Activated naive CD4-positive, alpha-beta T cell (primary cell): ENCODE data around the gene SMIM29.
"Not testable (repeated sequence)": the region's sequence is repeated elsewhere in the genome, so short reads cannot be mapped to it uniquely, and the experiment has no call there.

Experiments used
- DNase-seq, 4 experiments: peaks; one replicate each; lab custom pipeline; 2025; lab: John Stamatoyannopoulos, UW

SMIM29 gene

DNA sequence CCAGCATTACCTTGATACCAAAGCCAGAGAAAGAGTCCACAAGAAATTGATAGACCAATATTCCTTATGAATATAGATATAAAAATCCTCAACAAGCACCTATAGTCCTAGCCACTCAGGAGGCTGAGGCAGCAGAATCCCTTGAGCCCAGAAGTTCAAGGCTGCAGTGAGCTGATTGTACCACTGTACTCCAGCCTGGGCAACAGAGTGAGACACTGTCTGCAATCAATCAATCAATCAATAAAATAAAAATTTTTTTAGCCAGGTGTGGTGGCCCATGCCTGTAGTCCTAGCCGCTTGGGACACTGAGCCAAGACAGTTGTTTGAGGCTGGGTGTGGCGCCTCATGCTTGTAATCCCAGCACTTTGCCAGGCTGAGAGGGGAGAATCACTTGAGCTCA, 18.9 kb upstream of the SMIM29 start:
- DNase-seq: no peak

DNA sequence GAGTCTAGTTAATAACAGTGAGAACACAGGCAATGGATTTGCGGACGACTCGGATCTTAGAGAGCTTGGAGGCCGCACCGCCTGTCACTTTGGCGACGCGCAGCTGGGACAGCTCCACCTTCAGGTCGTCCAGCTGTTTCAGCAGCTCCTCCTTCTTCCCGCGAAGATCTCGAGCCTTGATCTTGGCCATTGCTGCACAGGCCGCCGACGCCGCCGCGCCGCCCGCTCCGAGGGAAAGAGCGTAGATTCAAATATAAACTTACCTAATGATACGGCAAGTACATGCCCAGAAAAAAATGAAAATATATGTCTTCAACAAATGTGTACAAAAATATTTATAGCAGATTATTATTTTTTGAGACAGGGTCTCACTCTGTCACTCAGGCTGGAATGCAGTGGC, 14.7 kb upstream of the SMIM29 start:
- DNase-seq: not testable (repeated sequence)

DNA sequence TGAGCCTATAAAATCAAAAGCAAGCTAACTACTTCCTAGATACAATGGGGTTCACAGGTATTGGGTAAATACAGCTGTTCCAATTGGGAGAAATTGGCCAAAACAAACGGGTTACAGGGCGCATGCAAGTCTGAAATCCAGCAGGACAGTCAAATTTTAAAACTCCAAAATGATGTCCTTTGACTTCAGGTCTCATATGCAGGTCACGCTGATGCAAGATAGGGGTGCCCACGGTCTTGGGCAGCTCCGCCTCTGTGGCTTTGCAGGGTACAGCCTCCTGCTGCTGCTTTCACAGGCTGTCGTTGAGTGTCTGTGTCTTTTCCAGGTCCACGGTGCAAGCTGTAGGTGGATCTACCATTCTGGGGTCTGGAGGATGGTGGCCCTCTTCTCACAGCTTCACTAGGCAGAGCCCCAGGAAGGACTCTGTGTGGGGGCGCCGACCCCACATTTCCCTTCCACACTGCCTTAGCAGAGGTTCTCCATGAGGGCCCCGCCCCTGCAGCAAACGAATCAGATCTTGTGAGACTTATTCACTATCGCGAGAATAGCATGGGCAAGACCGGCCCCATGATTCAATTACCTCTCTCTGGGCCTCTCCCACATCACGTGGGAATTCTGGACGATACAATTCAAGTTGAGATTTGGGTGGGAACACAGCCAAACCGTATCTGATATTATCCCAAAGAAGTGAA, 11.9 kb upstream of the SMIM29 start:
- no peak for DNase-seq

DNA sequence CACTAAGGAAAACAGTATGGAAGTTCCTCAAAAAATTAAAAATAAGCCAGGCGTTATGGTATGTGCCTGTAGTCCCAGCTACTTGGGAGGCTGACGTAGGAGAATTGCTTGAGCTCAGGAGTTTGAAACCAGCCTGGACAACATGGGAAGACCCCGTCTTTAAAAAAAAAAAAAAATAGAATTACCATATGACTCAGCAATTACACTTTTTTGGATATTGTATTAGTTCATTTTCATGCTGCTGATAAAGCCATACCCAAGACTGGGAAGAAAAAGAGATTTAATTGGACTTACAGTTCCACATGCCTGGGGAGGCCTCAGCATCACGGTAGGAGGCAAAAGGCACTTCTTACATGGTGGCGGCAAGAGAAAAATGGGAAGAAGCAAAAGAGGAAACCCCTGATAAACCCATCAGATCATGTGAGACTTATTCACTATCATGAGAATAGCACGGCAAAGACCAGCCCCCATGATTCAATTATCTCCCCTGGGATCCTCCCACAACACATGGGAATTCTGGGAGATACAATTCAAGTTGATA, 10.8 kb upstream of the SMIM29 start:
- no peak for DNase-seq

DNA sequence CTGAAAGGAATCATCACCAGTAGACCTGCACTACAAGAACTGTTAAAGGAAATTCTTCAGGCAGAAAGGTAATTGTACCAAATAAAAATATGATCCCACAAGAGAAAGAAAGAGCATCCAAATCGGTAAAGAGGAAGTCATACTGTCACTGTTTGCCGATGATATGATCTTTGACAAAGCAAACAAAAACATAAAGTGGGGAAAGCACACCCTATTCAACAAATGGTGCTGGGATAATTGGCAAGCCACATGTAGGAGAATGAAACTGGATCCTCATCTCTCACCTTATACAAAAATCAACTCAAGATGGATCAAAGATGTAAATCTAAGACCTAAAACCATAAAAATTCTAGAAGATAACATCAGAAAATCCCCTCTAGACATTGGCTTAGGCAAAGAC, 3.6 kb upstream of the SMIM29 start:
- not testable (repeated sequence) for DNase-seq

DNA sequence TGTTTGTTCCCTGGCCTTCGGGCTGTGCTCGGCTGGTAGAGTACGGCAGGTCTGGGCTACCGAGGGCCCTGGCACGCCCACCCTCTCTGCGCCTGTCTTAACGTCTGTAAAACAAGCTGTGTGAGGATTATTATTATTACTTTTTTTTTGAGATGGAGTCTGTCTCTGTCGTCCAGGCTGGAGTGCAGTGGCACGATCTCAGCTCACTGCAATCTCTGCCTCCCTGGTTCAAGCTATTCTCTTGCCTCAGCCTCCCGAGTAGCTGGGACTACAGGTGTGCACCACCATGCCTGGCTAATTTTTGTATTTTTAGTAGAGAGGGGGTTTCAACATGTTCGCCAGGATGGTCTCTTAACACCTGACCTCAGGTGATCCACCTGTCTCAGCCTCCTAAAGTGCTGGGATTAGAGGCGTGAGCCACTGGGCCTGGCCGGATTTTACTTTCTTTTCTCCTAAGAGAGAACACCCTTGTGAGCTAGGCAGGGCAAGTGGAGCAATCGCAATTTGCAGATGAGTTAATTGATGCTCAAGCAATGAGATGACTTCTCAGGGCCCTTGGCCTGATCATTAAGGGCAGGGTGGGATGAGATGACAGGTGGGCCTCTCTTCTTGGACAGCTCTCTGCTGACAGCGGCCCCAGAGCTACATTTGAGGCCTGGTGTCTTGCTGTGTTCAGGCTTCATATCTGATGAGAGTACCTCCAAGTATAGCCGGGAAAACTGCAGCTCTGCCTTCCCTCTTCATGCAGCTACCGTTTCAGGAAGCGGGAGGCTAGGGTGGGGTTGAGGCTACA, 859 bp upstream of the SMIM29 start:
- DNase-seq: no peak

DNA sequence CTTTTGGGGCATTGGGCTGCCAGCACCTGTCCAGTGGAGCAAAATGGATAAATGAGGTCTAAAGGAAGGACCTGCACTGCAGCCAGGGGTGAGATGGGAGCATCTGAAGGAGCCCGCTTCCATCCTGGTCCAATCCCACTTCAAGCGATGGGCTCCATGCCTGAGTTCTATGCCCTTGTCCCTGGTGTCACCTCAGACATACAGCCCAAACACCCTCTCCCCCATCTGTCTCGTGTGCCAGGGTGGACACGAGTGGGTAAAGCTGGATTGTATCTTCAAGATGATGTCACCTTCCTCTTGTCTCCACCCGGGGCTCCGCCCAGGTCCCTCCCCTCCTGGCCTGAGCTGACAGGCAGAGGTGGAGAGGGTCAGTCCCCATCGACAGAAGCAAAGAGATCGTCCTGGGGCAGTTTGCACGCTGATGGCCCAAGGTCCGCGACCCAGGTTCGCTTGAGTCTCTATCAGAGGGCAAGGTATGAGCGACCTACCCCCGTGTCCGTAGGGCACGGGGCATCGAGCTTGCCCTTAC, 544 bp downstream of the SMIM29 start:
- DNase-seq: peak in 1 of 4 experiments; percentile 31

DNA sequence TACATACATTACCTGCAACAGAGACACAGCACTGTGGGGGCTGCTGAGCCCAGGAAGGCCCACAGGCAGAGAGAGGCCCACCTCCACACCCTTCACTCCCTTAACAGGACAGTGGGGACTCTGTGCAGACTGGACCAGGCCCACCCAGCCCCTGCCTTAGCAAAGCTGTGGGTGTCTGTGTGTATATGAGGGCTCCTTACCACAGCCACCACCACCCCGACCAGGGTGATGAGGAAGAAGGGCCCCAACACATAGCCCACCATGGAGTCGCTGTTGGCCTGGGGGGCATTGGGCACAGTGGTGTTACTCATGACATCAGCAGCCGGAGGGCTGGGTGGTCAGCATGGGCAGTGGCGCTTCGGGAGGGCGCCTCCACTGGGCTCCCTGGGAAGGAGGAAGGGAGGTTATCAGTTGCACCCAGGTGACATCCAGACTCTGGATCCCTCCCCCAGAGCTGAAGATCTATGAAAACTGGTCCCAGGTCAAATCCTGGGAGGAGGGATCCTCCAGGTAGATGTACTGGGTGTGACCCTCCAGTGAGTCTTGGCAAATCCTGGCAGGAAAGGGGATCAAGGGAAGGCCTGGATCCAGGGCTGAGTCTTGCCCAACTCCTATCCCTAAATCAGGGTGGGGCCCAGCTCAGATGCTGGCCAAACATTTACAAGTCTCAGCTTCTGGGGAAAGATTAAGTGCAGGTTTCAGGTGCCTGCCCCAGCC, 1.2 kb downstream of the SMIM29 start:
- no peak for DNase-seq

DNA sequence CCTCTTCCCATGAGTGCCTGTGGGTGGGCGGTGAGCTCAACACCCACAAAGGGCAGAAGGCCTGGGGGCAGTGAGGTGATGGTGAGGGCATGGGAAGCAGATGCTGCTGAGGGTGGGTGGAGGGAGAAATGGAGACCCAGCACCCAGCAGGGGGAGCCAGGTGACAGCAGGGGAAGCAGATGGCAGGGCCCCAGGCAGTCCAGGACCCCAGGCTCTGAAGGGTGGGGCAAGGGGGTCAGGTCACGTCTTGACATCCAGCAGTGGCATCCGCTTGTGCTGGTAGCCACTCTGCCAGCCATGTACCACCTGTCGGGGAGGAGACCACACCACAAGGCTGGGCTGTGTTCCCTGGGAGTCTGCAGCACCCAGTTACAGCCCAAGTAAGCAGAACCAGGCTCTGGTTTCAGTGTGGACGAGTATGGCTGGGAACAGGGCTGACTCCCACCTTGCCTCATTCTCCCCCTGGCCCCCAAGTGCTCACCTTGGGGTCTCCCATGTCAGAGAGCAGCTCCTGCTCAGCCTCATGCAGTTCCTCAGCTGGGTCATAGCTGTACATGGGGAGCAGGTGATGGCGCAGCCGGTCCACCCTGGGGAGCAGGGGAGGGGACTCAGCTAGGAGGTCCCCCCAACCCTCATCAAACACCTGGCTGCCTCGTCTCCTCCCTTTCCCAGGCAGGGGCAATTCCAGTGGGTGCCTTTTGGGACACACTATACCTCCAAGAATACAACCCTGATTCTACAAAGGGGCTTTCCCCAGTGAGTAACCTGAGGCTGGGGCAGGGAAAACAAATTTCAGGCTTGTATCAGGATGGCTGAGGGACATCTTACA, 2.0 kb downstream of the SMIM29 start:
- DNase-seq: peak in 2 of 4 experiments; percentile 28 to 47

DNA sequence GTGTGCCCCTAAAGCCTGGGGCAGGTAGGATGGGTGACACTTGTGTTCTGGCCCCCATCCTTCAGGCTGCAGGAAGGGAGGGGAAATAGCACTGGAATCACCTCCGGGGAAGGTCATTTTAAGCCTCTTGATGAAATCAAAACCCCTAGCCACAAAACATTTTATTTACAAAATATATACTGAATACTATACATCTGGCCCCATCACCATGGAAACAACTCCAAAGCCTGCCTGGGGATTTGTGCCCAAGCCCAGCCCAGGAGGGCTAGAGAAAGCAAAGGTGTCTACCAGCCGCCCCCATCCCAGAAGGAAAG, 2.6 kb downstream of the SMIM29 start:
- no peak for DNase-seq

DNA sequence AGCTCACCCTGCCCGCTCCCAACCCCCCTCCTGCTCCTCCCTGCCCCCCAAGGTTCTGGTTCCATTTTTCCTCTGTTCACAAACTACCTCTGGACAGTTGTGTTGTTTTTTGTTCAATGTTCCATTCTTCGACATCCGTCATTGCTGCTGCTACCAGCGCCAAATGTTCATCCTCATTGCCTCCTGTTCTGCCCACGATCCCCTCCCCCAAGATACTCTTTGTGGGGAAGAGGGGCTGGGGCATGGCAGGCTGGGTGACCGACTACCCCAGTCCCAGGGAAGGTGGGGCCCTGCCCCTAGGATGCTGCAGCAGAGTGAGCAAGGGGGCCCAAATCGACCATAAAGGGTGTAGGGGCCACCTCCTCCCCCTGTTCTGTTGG, 3.1 kb downstream of the SMIM29 start:
- DNase-seq: not testable (repeated sequence)

DNA sequence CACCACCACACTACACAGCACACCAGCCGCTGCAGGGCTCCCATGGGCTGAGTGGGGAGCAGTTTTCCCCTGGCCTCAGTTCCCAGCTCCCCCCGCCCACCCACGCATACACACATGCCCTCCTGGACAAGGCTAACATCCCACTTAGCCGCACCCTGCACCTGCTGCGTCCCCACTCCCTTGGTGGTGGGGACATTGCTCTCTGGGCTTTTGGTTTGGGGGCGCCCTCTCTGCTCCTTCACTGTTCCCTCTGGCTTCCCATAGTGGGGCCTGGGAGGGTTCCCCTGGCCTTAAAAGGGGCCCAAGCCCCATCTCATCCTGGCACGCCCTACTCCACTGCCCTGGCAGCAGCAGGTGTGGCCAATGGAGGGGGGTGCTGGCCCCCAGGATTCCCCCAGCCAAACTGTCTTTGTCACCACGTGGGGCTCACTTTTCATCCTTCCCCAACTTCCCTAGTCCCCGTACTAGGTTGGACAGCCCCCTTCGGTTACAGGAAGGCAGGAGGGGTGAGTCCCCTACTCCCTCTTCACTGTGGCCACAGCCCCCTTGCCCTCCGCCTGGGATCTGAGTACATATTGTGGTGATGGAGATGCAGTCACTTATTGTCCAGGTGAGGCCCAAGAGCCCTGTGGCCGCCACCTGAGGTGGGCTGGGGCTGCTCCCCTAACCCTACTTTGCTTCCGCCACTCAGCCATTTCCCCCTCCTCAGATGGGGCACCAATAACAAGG, 3.6 kb downstream of the SMIM29 start:
- DNase-seq: not testable (repeated sequence)

DNA sequence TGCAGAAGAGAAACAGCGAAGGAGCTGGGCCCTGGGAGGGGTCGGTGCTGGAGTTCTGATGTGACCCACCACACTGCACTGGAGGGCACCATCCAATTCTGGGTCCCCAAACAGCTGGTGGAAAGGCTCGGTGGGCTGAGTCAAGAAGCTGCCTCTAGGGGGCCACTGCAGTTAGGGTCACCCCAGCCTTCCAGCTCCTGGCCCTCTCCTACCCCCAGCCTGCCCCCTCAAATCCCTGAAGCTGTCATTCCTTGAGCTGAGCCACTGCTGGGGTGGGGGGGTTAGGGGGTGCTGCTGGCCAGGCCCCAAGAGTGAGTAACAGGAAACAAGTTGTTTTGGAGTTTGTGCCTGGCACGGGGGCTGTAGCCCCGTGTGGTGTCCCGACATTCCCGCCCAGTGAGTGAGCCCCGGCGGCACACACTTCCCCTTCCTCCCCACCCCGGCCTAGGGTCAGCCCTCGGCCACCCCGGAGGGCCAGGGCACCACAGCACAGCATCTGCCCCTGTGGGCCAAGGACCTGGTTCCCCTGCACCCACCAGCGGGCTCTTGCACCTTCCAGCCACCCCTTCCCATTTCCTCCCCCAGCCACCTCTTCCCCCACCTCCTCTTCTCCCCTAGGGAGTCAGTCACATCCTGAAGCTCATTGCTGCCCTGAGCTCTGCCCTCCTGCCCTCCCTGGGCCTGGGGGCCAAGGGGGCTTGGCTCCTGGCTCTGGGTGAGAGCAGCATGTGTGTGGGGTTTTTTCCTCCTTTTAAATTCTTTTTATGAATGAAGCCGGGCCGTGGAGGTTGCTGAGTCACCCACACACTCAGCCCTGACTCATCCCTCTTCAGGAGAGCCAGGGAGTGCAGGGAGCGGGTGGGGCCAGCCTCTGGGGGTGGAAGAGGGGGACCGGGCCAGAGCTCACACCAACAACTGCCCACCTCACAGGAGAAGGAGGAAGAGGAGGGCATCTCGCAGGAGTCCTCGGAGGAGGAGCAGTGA, 4.6 kb downstream of the SMIM29 start:
- DNase-seq: no peak

DNA sequence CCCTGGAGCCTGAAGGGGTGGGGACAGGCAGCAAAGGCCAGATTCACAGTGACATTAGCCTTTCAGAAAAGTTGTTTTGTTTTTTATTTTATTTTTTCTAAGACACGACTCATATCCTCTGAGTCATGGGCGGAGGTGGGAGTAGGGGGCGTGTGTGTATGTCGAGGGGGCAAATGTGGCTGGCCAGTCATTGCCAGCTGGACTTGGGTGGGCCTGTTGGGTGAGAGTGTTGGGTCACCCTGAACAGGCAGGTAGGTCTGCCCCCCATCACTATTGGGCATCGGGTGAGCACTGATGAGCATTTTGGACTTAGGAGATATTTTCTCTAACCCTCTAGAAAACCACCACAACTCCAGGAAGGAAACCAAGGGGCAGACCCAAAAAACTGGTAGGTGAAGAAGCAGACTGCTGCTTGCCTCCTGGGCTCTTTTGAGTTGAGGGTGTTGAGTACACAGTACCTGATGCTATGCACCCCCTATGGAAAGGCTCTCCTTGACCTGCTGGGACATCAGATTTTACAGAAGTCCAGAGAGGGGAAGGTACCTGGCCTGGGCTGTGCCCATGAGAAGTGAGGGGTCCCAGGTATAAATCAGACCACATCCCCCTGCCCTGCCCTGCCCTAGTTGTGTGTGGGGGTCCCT, 5.6 kb downstream of the SMIM29 start:
- no peak for DNase-seq

DNA sequence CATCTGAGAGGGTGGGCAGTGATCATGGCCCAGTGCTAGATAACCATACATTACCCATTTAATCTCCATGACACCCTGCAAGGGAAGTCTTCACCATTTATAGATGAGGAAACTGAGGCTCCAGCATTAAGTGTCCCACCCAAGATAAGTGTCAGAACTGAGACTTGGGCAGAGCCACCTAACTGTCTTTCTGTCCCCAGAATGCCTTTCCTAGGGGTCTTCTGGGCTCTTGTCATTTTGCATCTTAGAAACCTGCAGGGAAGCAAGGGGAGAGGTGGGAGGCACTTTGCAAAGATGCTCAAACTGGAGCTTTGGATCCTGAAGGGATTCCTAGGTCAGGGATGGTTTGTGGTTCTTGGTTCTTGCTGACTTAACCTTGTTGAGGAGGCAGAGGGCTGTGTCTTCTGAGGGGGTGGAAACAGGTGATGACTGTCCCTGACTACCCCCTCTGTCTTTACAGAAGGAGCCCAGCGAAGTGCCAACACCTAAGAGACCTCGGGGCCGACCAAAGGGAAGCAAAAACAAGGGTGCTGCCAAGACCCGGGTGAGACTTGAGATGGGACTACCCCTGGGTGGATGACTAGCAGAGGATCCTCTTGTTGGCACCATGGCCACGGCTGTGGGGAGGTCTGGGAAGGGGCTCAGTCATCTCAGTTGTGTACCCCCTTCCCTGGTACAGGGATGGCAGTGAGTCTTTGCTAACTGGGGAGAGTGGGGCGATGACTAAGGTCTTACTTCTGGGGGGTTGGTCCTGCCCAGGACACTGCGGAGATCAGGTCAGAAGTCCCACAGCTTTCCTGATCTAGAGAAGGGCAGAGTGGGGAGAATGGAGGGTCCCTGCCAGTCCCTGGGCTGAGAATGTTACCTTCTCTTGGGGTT, 6.3 kb downstream of the SMIM29 start:
- DNase-seq: no peak

DNA sequence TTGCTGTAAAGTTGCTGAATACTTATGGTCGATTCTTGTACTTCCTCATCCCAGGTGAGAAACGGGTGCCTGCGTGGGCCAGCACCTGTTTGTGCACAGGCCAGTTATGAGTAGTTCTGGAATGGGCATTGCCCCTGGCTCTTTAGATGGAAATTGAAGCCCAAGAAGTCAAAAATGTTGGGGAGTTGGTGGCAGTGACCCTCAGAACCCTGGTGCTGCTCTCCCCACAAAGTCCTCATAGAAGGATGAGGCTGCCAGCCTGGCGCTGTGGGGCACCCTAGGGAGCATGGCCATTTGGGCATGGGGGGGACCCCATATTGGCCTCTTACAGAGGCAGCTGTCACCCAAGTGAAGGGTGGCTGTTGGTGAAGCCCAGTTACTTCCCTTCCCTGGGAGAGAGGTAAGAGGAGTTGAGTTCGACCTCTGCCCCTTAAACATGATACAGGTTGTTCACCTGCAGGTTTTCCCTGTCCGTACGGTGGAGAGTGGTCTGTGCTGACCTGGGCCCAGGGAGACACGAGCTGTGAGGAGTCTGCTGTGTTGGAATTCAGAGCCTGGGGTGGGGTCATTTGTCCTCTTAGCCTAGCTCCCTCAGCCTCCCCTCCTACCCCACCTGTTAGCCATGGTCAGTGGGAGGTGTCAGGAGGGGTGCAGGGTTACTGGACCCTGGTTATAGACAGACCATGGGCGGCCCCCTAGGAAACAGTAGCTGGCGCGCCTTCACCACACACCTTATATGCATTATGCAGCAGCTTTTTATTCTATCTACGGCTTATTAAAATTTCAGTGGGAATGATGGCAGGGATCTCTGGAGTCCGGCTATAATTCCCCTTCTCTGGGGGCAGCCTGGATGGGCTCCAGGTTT, 7.2 kb downstream of the SMIM29 start:
- DNase-seq: no peak
